Measurements from ENCODE around the gene SLC7A14.

SLC7A14 gene

DNA sequence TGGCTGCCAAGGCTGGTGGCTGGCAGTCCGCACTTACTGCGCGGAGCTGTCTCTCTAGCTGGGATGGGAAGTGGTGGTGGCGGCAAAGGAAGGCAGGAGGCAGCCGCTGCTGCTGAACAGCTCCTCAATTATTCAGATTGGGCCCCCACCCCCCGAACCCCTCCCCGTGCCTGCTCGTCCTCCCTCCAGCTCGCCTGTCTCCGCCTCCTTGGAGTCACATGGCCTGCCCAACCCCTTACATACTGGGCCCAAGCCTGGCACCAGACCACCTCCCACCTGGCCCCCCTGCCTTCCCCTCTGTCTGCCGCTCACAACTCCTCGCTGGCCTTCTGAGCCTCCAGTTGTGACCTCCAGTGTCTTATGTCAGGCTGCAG is at the start of gene SLC7A14:
Gene SLC7A14 (minus strand): TSS at position 139 of the 374 bp plus-strand sequence. CDS start 59,139 bp downstream, outside the sequence.
- no peak for DNase-seq (ENCODE audit: low read depth)

DNA sequence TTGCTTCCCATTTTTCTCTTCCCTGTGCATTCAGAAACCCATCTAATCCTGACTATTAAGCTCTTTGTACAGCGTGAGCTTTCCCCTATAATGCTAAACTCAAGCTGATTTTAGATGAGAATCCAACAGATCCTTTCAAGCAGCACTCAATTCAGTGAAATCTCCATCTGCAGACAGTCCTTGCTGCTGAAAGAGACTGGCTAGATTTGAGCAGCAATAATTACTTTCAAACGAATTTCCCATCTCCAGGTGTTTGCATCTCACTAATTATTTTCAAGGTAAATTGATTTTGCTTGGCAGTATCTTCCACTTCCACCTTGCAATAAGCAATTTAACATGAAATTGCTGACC is 49.5 kb upstream of the SLC7A14 start:
- DNase-seq (ENCODE audit: low read depth) = no peak

- no peak for DNase-seq (ENCODE audit: low read depth)
Measured at GRCh38 chr3:170634663-170635384, 48.9 kb upstream of the SLC7A14 start.

DNA sequence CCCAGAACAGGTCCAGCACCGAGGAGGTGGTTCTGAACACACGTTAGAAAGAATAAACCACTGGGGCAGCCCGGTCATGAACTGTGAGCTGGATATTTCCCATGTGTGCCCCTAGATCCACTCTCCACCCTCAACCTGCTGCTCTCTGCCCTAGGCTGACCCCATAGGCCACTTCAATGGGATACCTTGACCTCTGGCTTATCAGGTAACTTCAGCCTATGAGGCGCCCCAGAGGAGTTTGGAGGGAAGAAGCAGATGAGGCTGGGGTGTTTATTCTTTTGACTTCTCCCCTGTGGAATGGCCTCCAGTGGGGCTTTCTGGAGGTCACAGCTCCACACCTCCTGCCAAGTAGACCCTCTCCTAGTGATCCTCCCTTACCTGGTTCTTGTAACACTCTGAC is 47.7 kb upstream of the SLC7A14 start:
- DNase-seq (ENCODE audit: low read depth) = no peak

GRCh38 chr3:170632780-170633179 is 46.9 kb upstream of the SLC7A14 start:
- DNase-seq (ENCODE audit: low read depth) = no peak

DNA sequence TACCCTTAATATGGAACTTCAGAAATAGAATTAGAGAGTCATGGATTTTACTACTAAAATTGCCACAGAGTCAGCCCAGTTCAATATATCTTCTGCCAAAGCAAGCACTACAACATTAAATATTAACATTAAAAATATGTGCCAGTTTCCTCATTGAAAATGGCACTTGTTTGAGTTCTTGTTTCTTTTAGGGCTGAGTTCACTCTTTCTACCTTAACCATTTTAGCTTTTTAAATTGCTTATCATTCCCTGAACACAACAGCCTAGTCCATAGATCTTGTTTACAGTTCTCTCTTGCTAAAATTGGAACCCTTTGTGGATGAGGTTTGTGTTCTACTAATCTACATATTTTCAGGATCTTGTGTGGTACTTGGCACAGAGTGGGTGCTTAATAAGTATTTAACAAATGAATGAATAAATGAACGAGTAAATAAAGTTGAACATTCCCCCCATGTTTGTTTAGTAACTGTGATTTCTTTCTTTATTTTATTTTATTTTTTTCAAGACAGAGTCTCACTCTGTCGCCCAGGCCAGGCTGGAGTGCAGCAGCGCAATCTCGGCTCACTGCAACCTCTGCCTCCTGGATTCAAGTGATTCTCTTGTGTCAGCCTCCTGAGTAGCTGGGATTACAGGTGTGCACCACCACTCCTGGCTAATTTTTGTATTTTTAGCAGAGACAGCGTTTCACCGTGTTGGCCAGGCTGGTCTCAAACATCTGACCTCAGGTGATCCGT is 46.0 kb upstream of the SLC7A14 start:
- DNase-seq (ENCODE audit: low read depth) = no peak

DNA sequence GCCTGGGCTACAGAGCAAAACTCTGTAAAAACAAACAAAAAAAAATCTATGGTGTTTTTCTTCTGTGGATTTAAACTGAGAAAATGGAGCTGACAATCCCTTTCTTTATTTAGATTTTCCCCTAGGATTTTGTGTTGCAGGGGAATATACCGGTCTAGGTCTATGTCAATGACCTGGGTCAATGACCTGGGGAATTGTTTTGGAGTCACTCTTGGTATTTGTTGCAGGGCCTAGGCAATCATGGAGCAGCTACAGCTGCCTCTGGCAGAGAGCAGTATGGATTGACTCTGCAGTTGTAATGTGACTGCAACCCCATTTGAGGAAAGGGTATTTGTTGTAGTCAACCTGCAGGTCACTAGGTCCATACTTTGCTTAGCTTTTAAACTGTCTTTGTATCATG is 37.6 kb upstream of the SLC7A14 start:
- no peak for DNase-seq (ENCODE audit: low read depth)

GRCh38 chr3:170622369-170623159 is 36.7 kb upstream of the SLC7A14 start:
- no peak for DNase-seq (ENCODE audit: low read depth)

DNA sequence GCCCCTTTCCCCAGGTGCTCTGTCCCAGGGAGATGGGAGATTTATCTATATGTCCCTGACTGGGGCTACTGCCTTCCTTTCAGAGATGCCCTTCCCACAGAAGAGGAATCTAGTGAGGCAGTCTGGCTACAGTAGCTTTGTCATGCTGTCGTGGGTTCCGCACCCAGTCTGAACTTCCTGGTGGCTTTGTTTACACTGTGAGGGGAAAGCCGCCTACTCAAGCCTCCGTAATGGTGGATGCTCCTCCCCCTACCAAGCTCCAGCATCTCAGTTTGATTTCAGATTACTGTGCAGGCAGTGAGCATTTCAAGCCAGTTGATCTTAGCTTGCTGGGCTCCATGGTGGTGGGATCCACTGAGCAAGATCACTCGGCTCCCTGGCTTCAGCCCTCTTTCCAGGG is 35.4 kb upstream of the SLC7A14 start:
- DNase-seq (ENCODE audit: low read depth) = no peak

GRCh38 chr3:170614214-170614966 is 28.5 kb upstream of the SLC7A14 start:
- DNase-seq (ENCODE audit: low read depth) = no peak

GRCh38 chr3:170611751-170612150 is 25.9 kb upstream of the SLC7A14 start:
- no peak for DNase-seq (ENCODE audit: low read depth)

DNA sequence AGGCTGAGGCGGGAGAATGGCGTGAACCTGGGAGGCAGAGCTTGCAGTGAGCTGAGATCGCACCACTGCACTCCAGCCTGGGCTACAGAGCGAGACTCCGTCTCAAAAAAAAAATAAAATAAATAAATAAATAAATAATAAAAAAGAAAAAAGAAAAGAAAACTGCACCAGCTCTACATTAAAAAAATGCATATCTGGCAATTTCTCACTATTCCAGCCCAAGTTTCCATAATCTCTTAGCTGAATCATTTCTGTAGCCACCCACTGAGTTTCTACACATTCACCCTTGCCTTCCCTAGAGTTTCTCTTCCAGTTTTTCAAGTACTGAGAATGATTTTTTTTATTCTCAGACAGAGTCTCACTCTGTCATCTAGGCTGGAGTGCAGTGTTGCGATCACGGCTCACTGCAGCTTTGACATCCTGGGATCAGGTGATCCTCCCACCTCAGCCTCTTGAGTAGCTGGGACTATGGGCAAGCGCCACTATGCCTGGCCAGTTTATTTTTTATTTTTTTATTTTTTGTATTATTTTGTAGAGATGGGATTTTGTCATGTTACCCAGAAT is 24.5 kb upstream of the SLC7A14 start:
- no peak for DNase-seq (ENCODE audit: low read depth)

DNA sequence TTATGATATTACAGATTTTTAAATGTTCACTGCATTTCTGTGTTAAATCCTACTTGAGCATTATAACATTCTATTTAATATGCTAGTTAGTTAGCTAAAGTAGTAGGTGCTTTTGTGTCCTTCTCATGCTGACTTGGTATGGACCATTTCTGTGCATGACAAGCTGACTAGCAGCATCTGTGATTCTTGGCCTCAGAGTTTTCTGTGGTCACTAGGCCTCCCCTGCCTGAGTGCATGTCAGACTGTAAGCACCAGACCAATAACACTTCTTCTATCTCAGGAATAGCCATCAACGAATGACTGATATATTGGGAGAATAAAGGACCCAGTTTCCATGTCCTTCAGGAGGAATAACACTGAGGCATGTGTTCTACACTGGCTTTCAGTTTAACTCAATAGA is 22.6 kb upstream of the SLC7A14 start:
- DNase-seq (ENCODE audit: low read depth) = no peak

GRCh38 chr3:170606675-170607074 is 20.8 kb upstream of the SLC7A14 start:
- DNase-seq (ENCODE audit: low read depth) = no peak

- DNase-seq (ENCODE audit: low read depth) = no peak
Measured at GRCh38 chr3:170605490-170605889, 19.6 kb upstream of the SLC7A14 start.

GRCh38 chr3:170603770-170604510 is 18.1 kb upstream of the SLC7A14 start:
- no peak for DNase-seq (ENCODE audit: low read depth)

DNA sequence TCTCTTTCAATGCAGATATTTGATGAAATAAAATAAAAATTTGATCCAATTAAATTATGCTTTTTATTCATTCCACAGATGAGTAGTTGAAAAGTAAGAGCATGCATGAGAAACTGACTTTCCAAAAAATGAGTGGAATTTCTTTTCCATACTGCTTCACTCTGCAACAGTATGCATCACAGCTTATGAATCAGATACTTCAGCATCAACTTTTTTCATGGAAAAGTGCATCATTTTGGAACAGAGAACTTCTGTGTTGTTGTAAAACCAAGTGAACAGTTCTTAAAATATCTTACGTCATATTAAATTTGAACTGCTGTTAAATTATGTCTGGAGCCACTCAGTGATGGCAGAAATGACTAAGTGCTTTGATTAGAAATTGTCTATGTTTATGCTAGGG is 16.7 kb upstream of the SLC7A14 start:
- DNase-seq (ENCODE audit: low read depth) = no peak

DNA sequence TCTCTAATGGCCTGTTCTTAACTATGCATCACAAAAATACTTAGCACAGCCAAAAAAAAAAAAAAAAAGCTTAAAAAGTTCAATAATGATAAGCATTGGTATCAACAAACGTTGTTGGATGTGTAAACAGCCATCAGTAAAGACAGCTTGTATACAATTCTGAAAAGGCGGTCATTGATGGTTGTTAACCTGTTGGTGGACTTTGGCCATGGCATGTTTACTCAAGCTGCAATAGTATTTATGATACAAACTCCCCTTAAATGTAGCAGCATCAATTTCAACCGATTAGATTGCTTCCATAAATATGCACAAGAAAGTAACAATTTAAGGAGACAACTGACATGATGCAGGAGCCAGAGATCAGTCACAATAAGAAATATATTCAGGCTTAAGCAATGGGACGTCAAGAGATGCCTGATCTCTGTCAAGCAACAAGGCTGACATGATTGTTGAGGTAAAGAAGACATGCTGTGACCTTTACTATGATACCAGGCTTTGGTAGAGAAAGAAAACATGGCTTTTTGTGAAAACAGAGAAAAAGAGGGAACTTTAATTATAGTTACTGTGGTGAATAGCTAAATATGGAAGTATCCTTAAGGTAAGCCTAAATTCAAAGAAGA is 14.2 kb upstream of the SLC7A14 start:
- DNase-seq (ENCODE audit: low read depth) = no peak

GRCh38 chr3:170599091-170599490 is 13.2 kb upstream of the SLC7A14 start:
- DNase-seq (ENCODE audit: low read depth) = no peak

DNA sequence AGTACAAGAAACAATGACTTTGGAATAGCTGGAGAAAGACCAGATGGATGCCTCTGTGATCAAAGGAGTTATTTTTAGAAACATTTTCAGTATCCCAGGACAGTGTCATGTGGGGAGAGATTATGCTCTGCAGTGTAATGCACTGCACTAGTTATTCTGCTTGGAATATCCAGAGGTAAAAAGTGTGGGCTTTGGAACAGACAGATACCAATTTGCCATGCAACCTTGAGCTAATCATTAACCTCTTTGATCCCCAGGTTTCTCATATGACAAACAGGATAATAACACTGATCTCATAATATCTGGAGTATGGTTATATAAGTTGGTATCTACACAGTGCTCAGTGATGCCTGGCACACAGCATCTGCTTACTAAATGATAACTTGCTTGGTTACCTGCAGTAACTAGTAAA is 12.2 kb upstream of the SLC7A14 start:
- no peak for DNase-seq (ENCODE audit: low read depth)

DNA sequence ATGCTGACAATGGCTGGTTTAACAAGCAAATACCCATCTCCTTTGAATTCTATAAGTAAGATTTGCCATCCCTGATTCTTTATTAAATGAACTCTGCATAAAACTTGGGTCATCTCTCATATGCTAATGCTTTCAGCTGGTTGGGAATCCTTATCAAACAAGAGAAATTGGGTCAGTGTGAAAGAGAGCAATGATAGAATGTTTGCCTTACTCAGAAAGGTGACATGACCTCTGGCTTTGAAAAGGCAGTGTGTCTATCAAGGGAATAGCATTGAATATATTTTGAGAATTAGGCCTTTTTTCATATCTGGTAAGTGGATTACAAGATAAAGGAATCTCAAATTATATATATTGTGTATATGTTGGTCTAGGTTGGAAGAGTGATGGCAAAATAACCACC is 8.7 kb upstream of the SLC7A14 start:
- DNase-seq (ENCODE audit: low read depth) = no peak

All from activated T-cell treated with anti-CD3 and anti-CD28 coated beads for 48 hours (primary cell).